GM12878 (cell line): ENCODE data around the gene TRIM38. TPM values are rescaled to one million over a fixed set of nuclear protein-coding genes. Genes with fewer than 3 reads are reported as not detected.

Experiments
- ATAC-seq: fragments of 200-7000 bp; cut with Tn5 transposase; 3 replicates; pipeline ENCODE4 v1.9.1; 2020; ENCODE audit warnings: mild to moderate bottlenecking, moderate library complexity
- BruUV-seq: library from RNA; stranded (reverse); fragments of 400-500 nt; replicated peaks from 2 replicates; lab custom pipeline; 2021; lab: Mats Ljungman, UMichigan
- CTCF ChIA-PET: fragments of 300-600 bp; sonication (Branson Sonifier 250); formaldehyde crosslinking; extraction: SDS; loops from one replicate; lab custom pipeline; 2021; ENCODE audit warnings: inconsistent platforms; lab: Yijun Ruan, JAX
- POLR2A ChIA-PET: fragments of 350-600 bp; formaldehyde crosslinking; extraction: SDS; loops from one replicate; lab custom pipeline; 2021; ENCODE audit warnings: inconsistent platforms; lab: Charles Lee
- RAD21 ChIA-PET: fragments of 300-600 bp; sonication (Branson Sonifier 250); formaldehyde crosslinking; loops from one replicate; lab custom pipeline; 2023; ENCODE audit warnings: antibody characterized with exemption; ENCODE audit not compliant: unreplicated experiment; lab: Charles Lee
- SMC1A ChIA-PET: fragments of 300-600 bp; sonication (Branson Sonifier 250); formaldehyde crosslinking; loops from one replicate; lab custom pipeline; 2023; ENCODE audit not compliant: unreplicated experiment, uncharacterized antibody; lab: Charles Lee
- DNase-seq: peaks from one replicate; pipeline ENCODE4 v3.0.0-alpha.2; 2011; ENCODE audit warnings: low read depth, low spot score
- FAIRE-seq: peaks from 3 replicates; lab custom pipeline; 2011; peaks lifted over from hg19 to GRCh38; lab: Jason Lieb, UNC
- H2AFZ ChIP-seq: 2 replicates; pipeline ENCODE4 v1.6.0; 2011; ENCODE audit warnings: low read depth, low read length, control low read depth; ENCODE audit not compliant: control insufficient read depth
- H3K27ac ChIP-seq: 2 replicates; pipeline ENCODE4 v1.5.1; 2011; ENCODE audit warnings: control low read depth; ENCODE audit not compliant: control insufficient read depth, insufficient read depth
- H3K27me3 ChIP-seq, 2 experiments: replicated peaks in 1 of 2; 2 replicates each; pipeline versions ENCODE4 v1.6.0 to v1.6.1; 2011; ENCODE audit warnings: low read length in 1 of 2; ENCODE audit not compliant: control insufficient read depth in 2 of 2, insufficient read depth in 2 of 2
- H3K36me3 ChIP-seq, 2 experiments: 2 replicates each; pipeline ENCODE4 v1.5.1; 2011; ENCODE audit warnings: low read length in 1 of 2; ENCODE audit not compliant: control insufficient read depth in 2 of 2, insufficient read depth in 2 of 2
- H3K4me1 ChIP-seq: 2 replicates; pipeline ENCODE4 v1.6.1; 2011; ENCODE audit warnings: mild to moderate bottlenecking, low read length, moderate library complexity, mixed read lengths; ENCODE audit not compliant: control insufficient read depth, insufficient read depth
- H3K4me2 ChIP-seq: 2 replicates; pipeline ENCODE4 v1.6.0; 2011; ENCODE audit warnings: control low read depth; ENCODE audit not compliant: control insufficient read depth, insufficient read depth
- H3K4me3 ChIP-seq: fragments of 200-600 bp; sonication (generic); 2 replicates; pipeline ENCODE4 v1.5.1; 2016
- H3K79me2 ChIP-seq: 2 replicates; pipeline ENCODE4 v1.6.0; 2011; ENCODE audit warnings: low read length; ENCODE audit not compliant: control insufficient read depth, insufficient read depth
- H3K9ac ChIP-seq: 2 replicates; pipeline ENCODE4 v1.8.0; 2011; ENCODE audit warnings: low read length, control low read depth, mixed read lengths; ENCODE audit not compliant: control insufficient read depth, insufficient read depth
- H3K9me3 ChIP-seq: replicated peaks from 3 replicates; pipeline ENCODE4 v1.5.1; 2011; ENCODE audit warnings: mild to moderate bottlenecking, low read length; ENCODE audit not compliant: control insufficient read depth, insufficient read depth
- H4K20me1 ChIP-seq: 2 replicates; pipeline ENCODE4 v1.6.0; 2011; ENCODE audit not compliant: control insufficient read depth, insufficient read depth
- BCL3 ChIP-seq: IDR thresholded peaks from 2 replicates; pipeline ENCODE4 v1.6.1; 2011; ENCODE audit warnings: borderline replicate concordance, low read depth, mild to moderate bottlenecking, moderate library complexity, low read length; ENCODE audit not compliant: insufficient read depth, poor library complexity, severe bottlenecking
- BCLAF1 ChIP-seq: fragments of 450-650 bp; IDR thresholded peaks from 2 replicates; pipeline ENCODE4 v1.6.1; 2017; ENCODE audit warnings: antibody characterized with exemption, mild to moderate bottlenecking, moderate library complexity
- MTA3 ChIP-seq: IDR thresholded peaks from 2 replicates; pipeline ENCODE4 v1.6.1; 2012; ENCODE audit warnings: low read length, inconsistent platforms, borderline replicate concordance
- MYB ChIP-seq: fragments of 150-350 bp; IDR thresholded peaks from 2 replicates; pipeline ENCODE4 v1.6.1; 2014; ENCODE audit warnings: mild to moderate bottlenecking, low read depth, low read length, borderline replicate concordance
- NFXL1 ChIP-seq: fragments of 450-650 bp; IDR thresholded peaks from 2 replicates; pipeline ENCODE4 v1.6.1; 2017; ENCODE audit warnings: antibody characterized with exemption, mild to moderate bottlenecking, borderline replicate concordance
- NR2C1 ChIP-seq: fragments of 450-650 bp; IDR thresholded peaks from 2 replicates; pipeline ENCODE4 v1.6.1; 2017; ENCODE audit warnings: antibody characterized with exemption, mild to moderate bottlenecking, moderate library complexity
- SUZ12 ChIP-seq: fragments of 200-600 bp; sonication (generic); IDR thresholded peaks from one replicate; pipeline ENCODE4 v1.6.1; 2018; ENCODE audit warnings: antibody characterized with exemption, mild to moderate bottlenecking; ENCODE audit not compliant: unreplicated experiment
- TAF1 ChIP-seq: IDR thresholded peaks from 2 replicates; pipeline ENCODE4 v1.6.1; 2011; ENCODE audit warnings: mild to moderate bottlenecking, low read depth, low read length, borderline replicate concordance
- ZNF24 ChIP-seq: fragments of 450-650 bp; IDR thresholded peaks from 2 replicates; pipeline ENCODE4 v1.6.1; 2017; ENCODE audit warnings: antibody characterized with exemption, mild to moderate bottlenecking
- ZNF622 ChIP-seq: fragments of 450-650 bp; IDR thresholded peaks from 2 replicates; pipeline ENCODE4 v1.6.1; 2017; ENCODE audit warnings: mild to moderate bottlenecking, inconsistent platforms
- WGBS: methylation state at CpG from one replicate; pipeline ENCODE4 v1.1.6; 2016; ENCODE audit warnings: low lambda C conversion rate; ENCODE audit not compliant: insufficient replicate concordance, insufficient coverage; ENCODE audit errors: missing lambda C conversion rate; 5-methylcytosine and 5-hydroxymethylcytosine counted together
- in situ Hi-C: fragments of 300-500 bp; cut with MboI; formaldehyde crosslinking; loops from 9 replicates; pipeline ENCODE4 v1.14.3; 2018; ENCODE audit warnings: mixed read lengths
- intact Hi-C: fragments of 100-400 bp; cut with micrococcal nuclease; formaldehyde crosslinking; loops from one replicate; pipeline ENCODE4 v1.14.2; 2022; ENCODE audit not compliant: unreplicated experiment
- polyA plus RNA-seq, 11 experiments: library from polyadenylated mRNA; depleted of rRNA in 4 of 11; unstranded in 6 of 11; stranded (reverse) in 5 of 11; fragments of >200 nt; fragmentation: Nextera tagmentation in 4 of 11; fragmentation: Illumina TruSeq in 1 of 11; extraction: Ambion mirVana in 4 of 11; extraction: Trizol in 1 of 11; gene quantifications; 1 replicate in 1 of 11; 2 replicates in 10 of 11; pipeline versions ENCODE4 v1.2.1 to v1.2.3, GENCODE V29; 2011 to 2016; ENCODE audit warnings: inconsistent platforms in 2 of 11, missing spikeins in 2 of 11, low read depth in 1 of 11
- total RNA-seq, 4 experiments: library from RNA; depleted of rRNA in 3 of 4; stranded (reverse); fragments of >200 nt in 3 of 4; fragmentation: Illumina TruSeq in 1 of 4; extraction: Trizol in 1 of 4; gene quantifications; 2 replicates each; pipeline versions ENCODE4 v1.2.1 to v1.2.3, GENCODE V29; 2013 to 2021
- TF ChIP-seq, protein P1 (sequence below): fragments of 450-650 bp; IDR thresholded peaks from 2 replicates; pipeline ENCODE4 v1.6.1; 2017; ENCODE audit warnings: borderline replicate concordance

TRIM38 gene
- total and polyA plus RNA-seq, 10 of the 15 experiments (the other 5 are each of a cell fraction or from before 2014, with no cell fraction given), result 4.5 to 14.7 (median 11.1) TPM

DNA sequence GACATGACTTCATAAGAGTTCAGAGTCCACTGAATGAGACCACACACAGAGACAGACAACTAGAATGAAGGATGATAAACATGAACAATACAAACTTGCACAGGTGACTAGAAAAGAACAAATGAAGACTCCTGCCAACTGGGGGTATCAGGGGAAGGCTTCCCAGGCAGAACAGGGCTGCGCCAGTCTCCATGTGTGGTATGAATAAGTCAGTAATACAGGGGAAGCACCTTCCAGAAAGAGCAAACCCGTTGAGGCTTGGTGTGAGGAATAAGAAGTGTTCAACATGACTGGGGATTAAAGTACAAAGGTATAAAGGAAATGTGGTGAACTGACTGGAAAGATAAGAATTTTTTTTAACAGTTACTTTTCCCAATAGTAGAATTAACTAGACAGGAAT, 28.4 kb upstream of the TRIM38 start:
- no TSS peak for BruUV-seq
- ChIA-PET SMC1A (interaction anchor here (0.7 kb wide), 1 partner anchor 18 kb away, joined by 3 read pairs; no protein-coding TSS in a partner anchor), POLR2A (no interaction called here), RAD21 (no interaction called here), CTCF (no interaction called here)
- Histone ChIP-seq H3K79me2 (no peaks in the 10 kb centered on the region), H3K9me3 (no peaks in the 10 kb centered on the region), H3K27me3 (no peaks in the 10 kb centered on the region; a peak in 3 of 4 replicates), H4K20me1 (no peaks in the 10 kb centered on the region), H3K9ac (no peak overlapping the region), H3K4me3 (no peak overlapping the region), H3K27ac (no peak overlapping the region), H3K4me2 (no peak overlapping the region), H3K36me3 (no peaks in the 10 kb centered on the region), H2AFZ (no peak overlapping the region), H3K4me1 (no peaks in the 10 kb centered on the region)
- no peak for FAIRE-seq
- intact Hi-C loops (no loop called here), in situ Hi-C loops (loop anchor here (25.0 kb wide), 1 partner anchor 672 kb away; no protein-coding TSS in a partner anchor)
- ATAC-seq, result no peak
- no peak for DNase-seq
- WGBS, result 39% methylated on average over 2 of the region's 2 CpGs
- TF ChIP-seq TAF1, result no peak

- no peak overlapping the region for H3K9ac ChIP-seq
- H3K36me3 ChIP-seq, result no peaks in the 10 kb centered on the region
- ChIA-PET POLR2A (no interaction called here), CTCF (no interaction called here), RAD21 (no interaction called here), SMC1A (no interaction called here)
- DNase-seq (no peak), FAIRE-seq (no peak), ATAC-seq (no peak)
- no peak overlapping the region for H3K4me2 ChIP-seq
- no TSS peak for BruUV-seq
- in situ Hi-C loops, result loop anchor here (25.0 kb wide), 1 partner anchor 673 kb away; no protein-coding TSS in a partner anchor
- intact Hi-C loops, result no loop called here
- H3K79me2 ChIP-seq, result no peaks in the 10 kb centered on the region
- no peaks in the 10 kb centered on the region for H3K9me3 ChIP-seq
- H3K4me1 ChIP-seq, result no peaks in the 10 kb centered on the region
- H3K27me3 ChIP-seq, result no peaks in the 10 kb centered on the region; a peak in 3 of 4 replicates
- H4K20me1 ChIP-seq, result no peaks in the 10 kb centered on the region
- 42% methylated on average over 3 of the region's 3 CpGs for WGBS
- no peak overlapping the region for H2AFZ ChIP-seq
- TF ChIP-seq BCLAF1 (no peak), MTA3 (no peak), ZNF24 (no peak), ZNF622 (no peak), NFXL1 (no peak), MYB (no peak), BCL3 (no peak), SUZ12 (no peak), NR2C1 (no peak)
- TF ChIP-seq, protein P1, sequence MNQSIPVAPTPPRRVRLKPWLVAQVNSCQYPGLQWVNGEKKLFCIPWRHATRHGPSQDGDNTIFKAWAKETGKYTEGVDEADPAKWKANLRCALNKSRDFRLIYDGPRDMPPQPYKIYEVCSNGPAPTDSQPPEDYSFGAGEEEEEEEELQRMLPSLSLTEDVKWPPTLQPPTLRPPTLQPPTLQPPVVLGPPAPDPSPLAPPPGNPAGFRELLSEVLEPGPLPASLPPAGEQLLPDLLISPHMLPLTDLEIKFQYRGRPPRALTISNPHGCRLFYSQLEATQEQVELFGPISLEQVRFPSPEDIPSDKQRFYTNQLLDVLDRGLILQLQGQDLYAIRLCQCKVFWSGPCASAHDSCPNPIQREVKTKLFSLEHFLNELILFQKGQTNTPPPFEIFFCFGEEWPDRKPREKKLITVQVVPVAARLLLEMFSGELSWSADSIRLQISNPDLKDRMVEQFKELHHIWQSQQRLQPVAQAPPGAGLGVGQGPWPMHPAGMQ, result no peak
- TF ChIP-seq, all 136 proteins: peak for 0
- no peak overlapping the region for H3K27ac ChIP-seq
- H3K4me3 ChIP-seq, result no peak overlapping the region
Observed at GRCh38 chr6:25934735-25935313, 27.8 kb upstream of the TRIM38 start.
